DOHH2 (cell line): Measurements from ENCODE around the gene SMDT1.
"Not testable (repeated sequence)": the region's sequence is repeated elsewhere in the genome, so short reads cannot be mapped to it uniquely, and the experiment has no call there.

Experiments used
- H3F3A ChIP-seq: fragments of 200-600 bp; sonication (generic), shearing (Covaris generic); 2 replicates; pipeline ENCODE4 v1.6.0; 2016; ENCODE audit warnings: antibody characterized with exemption, mild to moderate bottlenecking; ENCODE audit not compliant: control insufficient read depth, insufficient read depth
- H3K27ac ChIP-seq: fragments of 200-600 bp; sonication (generic); 2 replicates; pipeline ENCODE4 v1.5.1; 2014; ENCODE audit warnings: low read depth, mild to moderate bottlenecking, low read length, moderate library complexity
- H3K27me3 ChIP-seq: fragments of 200-600 bp; sonication (generic); 2 replicates; pipeline ENCODE4 v1.6.1; 2014; ENCODE audit warnings: mild to moderate bottlenecking, low read length, mixed read lengths; ENCODE audit not compliant: control insufficient read depth
- H3K36me3 ChIP-seq: fragments of 200-600 bp; sonication (generic); 2 replicates; pipeline ENCODE4 v1.6.1; 2014; ENCODE audit warnings: mild to moderate bottlenecking, low read length, moderate library complexity, mixed read lengths; ENCODE audit not compliant: control insufficient read depth
- H3K4me1 ChIP-seq: fragments of 200-600 bp; sonication (generic); 2 replicates; pipeline ENCODE4 v1.6.1; 2014; ENCODE audit warnings: mild to moderate bottlenecking, low read length, mixed read lengths; ENCODE audit not compliant: control insufficient read depth
- H3K4me2 ChIP-seq: fragments of 200-600 bp; sonication (generic); 2 replicates; pipeline ENCODE4 v1.6.0; 2014; ENCODE audit warnings: mild to moderate bottlenecking, low read length, moderate library complexity
- H3K4me3 ChIP-seq: fragments of 200-600 bp; sonication (generic); 2 replicates; pipeline ENCODE4 v1.5.1; 2014; ENCODE audit warnings: mild to moderate bottlenecking, low read length, mixed read lengths
- H3K79me2 ChIP-seq: fragments of 200-600 bp; sonication (generic); 2 replicates; pipeline ENCODE4 v1.6.1; 2014; ENCODE audit warnings: mild to moderate bottlenecking, low read length, mixed read lengths; ENCODE audit not compliant: control insufficient read depth
- H3K9me2 ChIP-seq: fragments of 200-600 bp; sonication (generic); replicated peaks from 2 replicates; pipeline ENCODE4 v1.6.1; 2014; ENCODE audit warnings: mild to moderate bottlenecking, low read length, mixed read lengths; ENCODE audit not compliant: control insufficient read depth
- H3K9me3 ChIP-seq: fragments of 200-600 bp; sonication (generic); 2 replicates; pipeline ENCODE4 v1.6.1; 2014; ENCODE audit warnings: antibody characterized with exemption, low read length, mixed read lengths; ENCODE audit not compliant: control insufficient read depth, insufficient read depth
- H4K20me1 ChIP-seq: fragments of 200-600 bp; sonication (generic); 2 replicates; pipeline ENCODE4 v1.6.0; 2014; ENCODE audit warnings: low read depth, mild to moderate bottlenecking, antibody characterized with exemption, low read length, moderate library complexity; ENCODE audit not compliant: control insufficient read depth, insufficient read depth
- CTCF ChIP-seq: fragments of 200-600 bp; sonication (generic); IDR thresholded peaks from one replicate; pipeline ENCODE4 v1.5.1; 2014; ENCODE audit warnings: antibody characterized with exemption, mild to moderate bottlenecking, low read depth, low read length; ENCODE audit not compliant: poor library complexity, severe bottlenecking
- EZH2phosphoT487 ChIP-seq: fragments of 200-600 bp; sonication (generic); IDR thresholded peaks from 2 replicates; pipeline ENCODE4 v1.6.1; 2017; ENCODE audit warnings: borderline replicate concordance, mild to moderate bottlenecking, antibody characterized with exemption, low read length, moderate library complexity, mixed read lengths

SMDT1 gene

GRCh38 chr22:42108848-42109247 lies 29.3 kb downstream of the SMDT1 start:
- Histone ChIP-seq H3K9me2 (no peaks in the 10 kb centered on the region), H4K20me1 (no peaks in the 10 kb centered on the region), H3K79me2 (no peaks in the 10 kb centered on the region), H3K4me1 (no peaks in the 10 kb centered on the region), H3K36me3 (no peaks in the 10 kb centered on the region), H3K27ac (no peak overlapping the region), H3K4me2 (no peak overlapping the region), H3K9me3 (peaks cover 12% of the 10 kb centered on the region; the same call in 1 of the 2 replicates), H3K4me3 (no peak overlapping the region), H3F3A (no peaks in the 10 kb centered on the region), H3K27me3 (no peaks in the 10 kb centered on the region)
- TF ChIP-seq CTCF (no peak), EZH2phosphoT487 (no peak)

GRCh38 chr22:42111798-42112197 lies 32.3 kb downstream of the SMDT1 start:
- Histone ChIP-seq H3K27me3 (no peaks in the 10 kb centered on the region), H3K4me1 (no peaks in the 10 kb centered on the region), H3F3A (no peaks in the 10 kb centered on the region), H3K9me2 (no peaks in the 10 kb centered on the region), H4K20me1 (no peaks in the 10 kb centered on the region), H3K4me3 (no peak overlapping the region), H3K36me3 (no peaks in the 10 kb centered on the region), H3K9me3 (peaks cover 6% of the 10 kb centered on the region), H3K27ac (no peak overlapping the region), H3K4me2 (no peak overlapping the region), H3K79me2 (no peaks in the 10 kb centered on the region)
- TF ChIP-seq CTCF (no peak), EZH2phosphoT487 (no peak)

GRCh38 chr22:42112793-42113192 lies 33.3 kb downstream of the SMDT1 start:
- H3K4me3 ChIP-seq, H4K20me1 ChIP-seq, H3K9me2 ChIP-seq, H3K27ac ChIP-seq, H3K4me1 ChIP-seq, H3K9me3 ChIP-seq, H3K27me3 ChIP-seq, H3F3A ChIP-seq, H3K4me2 ChIP-seq, H3K36me3 ChIP-seq, H3K79me2 ChIP-seq: not testable (repeated sequence)
- TF ChIP-seq CTCF, result peak; percentile 43

- no peaks in the 10 kb centered on the region for H3F3A ChIP-seq
- peaks cover 6% of the 10 kb centered on the region for H3K9me3 ChIP-seq
- no peaks in the 10 kb centered on the region for H3K36me3 ChIP-seq
- no peak overlapping the region for H3K27ac ChIP-seq
- H4K20me1 ChIP-seq, result no peaks in the 10 kb centered on the region
- no peaks in the 10 kb centered on the region for H3K27me3 ChIP-seq
- no peak overlapping the region for H3K4me2 ChIP-seq
- peak; percentile 53 for TF ChIP-seq CTCF
- no peak for TF ChIP-seq EZH2phosphoT487
- no peaks in the 10 kb centered on the region for H3K79me2 ChIP-seq
- no peaks in the 10 kb centered on the region for H3K9me2 ChIP-seq
- no peak overlapping the region for H3K4me3 ChIP-seq
- no peaks in the 10 kb centered on the region for H3K4me1 ChIP-seq
Measured at GRCh38 chr22:42114721-42115120, 35.2 kb downstream of the SMDT1 start.

GRCh38 chr22:42115420-42115830 lies 35.9 kb downstream of the SMDT1 start:
- H3K4me3 ChIP-seq, H3F3A ChIP-seq, H4K20me1 ChIP-seq, H3K4me2 ChIP-seq, H3K27me3 ChIP-seq, H3K9me2 ChIP-seq, H3K36me3 ChIP-seq, H3K4me1 ChIP-seq, H3K27ac ChIP-seq, H3K79me2 ChIP-seq, H3K9me3 ChIP-seq: not testable (repeated sequence)
